Right forelimb (tissue), 1 donor: Measurements from ENCODE around the gene COX17.

Experiments
- DNase-seq: peaks from one replicate; pipeline ENCODE4 v3.0.0-alpha.2; 2018

The COX17 gene

DNA sequence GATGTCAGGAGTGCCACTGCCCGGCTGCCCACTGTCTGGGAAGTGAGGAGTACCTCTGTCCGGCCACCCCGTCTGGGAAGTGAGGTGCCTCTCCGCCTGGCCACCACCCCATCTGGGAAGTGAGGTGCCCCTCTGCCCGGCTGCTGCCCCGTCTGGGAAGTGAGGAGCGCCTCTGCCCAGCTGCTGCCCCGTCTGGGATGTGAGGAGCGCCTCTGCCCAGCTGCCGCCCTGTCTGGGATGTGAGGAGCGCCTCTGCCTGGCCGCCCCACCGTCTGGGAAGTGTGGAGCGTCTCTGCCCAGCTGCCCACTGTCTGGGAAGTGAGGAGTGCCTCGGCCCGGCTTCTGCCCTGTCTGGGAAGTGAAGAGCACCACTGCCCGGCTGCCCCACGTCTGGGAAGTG lies 3.3 kb downstream of the COX17 start:
- no peak for DNase-seq

- no peak for DNase-seq
These were observed 4.4 kb downstream of the COX17 start for GRCh38 chr3:119672776-119673175.

GRCh38 chr3:119669906-119670570 lies 7.2 kb downstream of the COX17 start:
- DNase-seq: no peak

- DNase-seq: no peak
These were observed 11.1 kb downstream of the COX17 start for GRCh38 chr3:119665954-119666559.

DNA sequence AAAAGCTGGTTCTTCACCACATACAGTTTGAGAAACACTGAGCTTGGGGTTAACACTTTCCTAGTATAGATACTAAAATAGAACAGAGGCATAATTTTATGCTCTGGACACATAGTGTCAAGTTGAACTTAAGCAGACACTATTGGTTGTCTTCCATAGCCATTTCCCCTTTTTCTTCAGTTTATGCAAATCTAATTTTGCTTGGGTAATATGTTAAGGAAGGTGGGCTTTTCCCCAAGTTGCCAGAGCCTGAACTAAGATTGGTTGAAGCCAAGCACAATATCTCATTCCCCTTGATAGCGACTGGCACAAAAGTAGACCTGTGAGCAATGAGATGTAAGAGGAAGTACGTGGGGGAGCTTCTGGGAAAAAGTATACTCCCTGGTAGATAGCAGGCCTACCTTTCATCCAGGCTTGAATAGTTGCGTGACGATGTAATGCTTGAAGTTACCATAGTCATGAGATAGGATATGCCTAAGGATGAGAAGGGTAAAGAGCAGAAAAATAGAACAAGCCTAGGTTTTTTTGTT lies 12.3 kb downstream of the COX17 start:
- DNase-seq: no peak

DNA sequence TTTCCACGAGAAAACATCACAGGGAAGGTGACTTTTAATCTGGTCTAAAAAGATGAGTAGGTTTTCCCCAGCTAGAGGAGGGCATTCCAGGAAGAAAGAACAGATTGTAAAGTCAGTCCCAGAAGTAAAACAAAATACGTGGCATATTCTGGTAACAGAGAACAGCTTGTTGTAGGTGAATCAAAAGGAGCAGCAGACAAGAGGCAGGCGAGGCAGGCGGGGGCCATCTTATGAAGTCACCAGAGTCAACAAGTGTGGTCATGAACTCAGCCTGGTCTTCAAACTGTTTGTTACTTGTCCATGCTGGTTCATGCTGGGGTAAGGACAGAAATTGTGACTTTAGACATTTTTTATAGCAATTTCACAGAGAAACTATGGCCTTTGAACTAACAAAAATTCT lies 12.8 kb downstream of the COX17 start:
- no peak for DNase-seq

DNA sequence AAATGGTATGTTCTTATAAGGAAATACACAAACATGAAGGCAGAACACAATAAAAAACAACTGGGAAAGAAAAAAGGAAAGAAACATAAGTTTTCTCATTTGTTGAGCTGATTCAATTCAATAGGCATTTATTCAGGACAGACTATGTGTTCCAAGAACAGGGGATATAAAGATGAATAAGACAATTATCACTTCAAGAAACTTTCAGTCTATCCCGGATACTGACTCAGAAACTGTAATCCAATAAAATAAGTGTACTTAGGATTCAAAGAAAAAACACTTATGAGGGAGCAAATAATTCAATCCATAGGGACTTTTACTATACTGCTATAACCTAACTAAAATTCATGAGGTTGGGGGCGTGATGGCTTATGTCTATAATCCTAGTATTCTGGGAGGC lies 13.3 kb downstream of the COX17 start:
- DNase-seq: no peak

DNA sequence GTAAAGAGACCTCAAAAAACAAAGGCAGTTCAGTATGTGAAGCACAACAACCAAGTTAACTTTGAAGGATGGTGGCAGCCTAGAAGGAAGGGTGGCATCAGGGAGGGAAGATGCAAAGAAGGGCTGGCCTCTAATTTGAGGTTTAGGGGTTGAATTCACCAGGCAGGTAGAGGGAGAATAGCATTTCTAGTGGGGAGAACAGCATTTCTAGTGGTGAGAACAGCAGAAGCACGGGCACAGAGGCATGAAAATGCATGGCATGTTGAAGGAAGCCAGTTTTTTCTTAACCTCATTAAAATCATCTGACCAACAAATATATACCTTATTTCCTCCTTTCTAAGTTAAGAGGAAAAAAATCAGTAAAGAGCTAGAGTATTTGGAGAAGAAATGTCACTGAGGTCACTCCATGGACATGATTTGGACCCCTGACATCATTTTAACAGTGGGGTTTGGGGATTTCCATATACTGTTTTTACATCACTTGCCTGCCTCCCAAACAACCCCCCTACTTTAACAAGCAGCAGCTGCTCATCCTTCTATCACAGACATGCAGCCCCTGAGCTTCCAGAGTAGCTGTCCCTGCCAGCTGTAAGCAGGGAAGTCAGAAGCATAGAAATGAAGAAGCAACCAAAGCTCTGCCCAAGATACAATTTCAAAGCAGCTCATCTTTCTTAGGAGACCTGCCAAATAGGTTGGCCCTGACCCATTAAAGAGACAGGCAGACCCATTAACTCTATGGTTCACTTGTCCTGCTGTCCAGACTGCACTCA lies 14.4 kb downstream of the COX17 start:
- DNase-seq: no peak

- no peak for DNase-seq
These were observed 16.4 kb downstream of the COX17 start, which contains the start of gene POPDC2 for GRCh38 chr3:119660474-119661440. Gene POPDC2 (minus strand): TSS chr3:119660589. CDS start chr3:119660423, 166 bp downstream.

GRCh38 chr3:119659606-119660291 lies 17.5 kb downstream of the COX17 start:
- no peak for DNase-seq

DNA sequence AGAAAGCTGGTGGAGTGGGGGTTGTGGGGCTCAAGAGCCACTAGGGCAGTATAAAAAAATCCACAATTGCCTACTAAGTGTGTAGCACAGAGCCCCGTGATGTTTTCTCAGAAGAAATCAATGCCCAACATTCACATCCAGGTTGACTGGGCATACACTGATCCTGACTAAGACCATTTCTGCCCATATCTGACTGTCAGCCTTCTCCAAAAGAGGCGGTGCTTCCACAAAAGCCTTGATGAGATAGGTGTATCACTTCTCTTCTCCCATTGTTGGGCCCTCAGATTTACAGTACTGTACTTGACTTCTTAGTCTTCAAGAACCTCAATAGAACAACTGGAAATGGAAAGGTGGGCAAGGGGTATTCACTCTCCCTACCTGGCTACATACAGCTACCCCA lies 18.2 kb downstream of the COX17 start:
- no peak for DNase-seq

- no peak for DNase-seq
These were observed 19.1 kb downstream of the COX17 start for GRCh38 chr3:119657887-119658702.

DNA sequence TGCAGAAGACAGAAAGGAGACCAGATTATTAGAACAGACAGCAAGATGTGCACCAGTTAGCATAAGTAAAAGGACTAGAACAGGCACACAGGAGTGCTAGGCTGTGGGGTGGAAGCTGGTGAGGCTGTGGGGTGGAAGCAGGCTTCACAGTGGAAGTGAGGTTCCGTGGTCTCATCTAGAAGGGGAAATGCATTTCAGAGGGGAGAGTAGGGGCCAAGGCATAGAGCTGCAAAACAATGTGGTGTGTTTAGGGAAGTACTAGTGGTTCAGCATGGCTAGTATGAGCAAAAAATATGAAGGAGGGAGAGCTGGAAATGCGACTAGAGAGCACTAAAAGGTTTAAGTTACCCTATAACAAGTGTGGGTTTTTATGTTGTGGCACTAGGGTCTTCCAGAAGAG lies 23.3 kb downstream of the COX17 start:
- no peak for DNase-seq

DNA sequence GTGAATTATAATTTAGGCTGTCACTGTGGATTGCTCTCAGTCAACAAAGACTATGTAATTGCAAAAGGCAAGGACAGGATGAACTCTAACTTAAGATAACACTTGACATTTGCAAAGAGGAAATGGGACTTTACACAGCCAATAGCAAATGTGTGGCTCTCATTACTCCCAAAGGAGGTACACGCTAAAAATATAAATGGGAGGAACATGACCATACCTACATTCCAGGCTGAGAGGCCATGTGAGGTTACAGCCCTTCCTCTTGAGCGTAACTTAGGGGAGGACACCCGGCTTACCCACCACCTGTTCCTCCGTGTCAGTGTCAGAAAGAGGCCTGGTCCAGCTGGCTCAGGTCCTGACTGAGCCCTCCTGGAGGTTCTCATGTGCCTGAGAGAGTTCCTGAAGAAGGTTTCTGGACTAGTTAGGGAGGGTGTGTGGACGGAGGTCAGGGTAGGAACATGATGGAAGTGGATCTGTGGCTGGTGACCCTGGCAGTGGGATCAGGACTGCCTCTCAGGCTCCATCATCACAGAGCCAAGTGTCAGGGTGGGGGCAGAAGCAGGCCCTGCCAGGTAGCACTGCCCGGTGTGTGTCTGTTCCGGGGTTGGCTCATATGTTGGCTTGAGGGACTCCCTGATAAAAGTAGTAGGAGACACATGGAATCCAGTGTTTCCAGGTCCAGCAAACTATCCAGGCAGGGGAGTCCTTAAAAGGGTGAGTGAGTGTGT lies 24.7 kb downstream of the COX17 start:
- no peak for DNase-seq

DNA sequence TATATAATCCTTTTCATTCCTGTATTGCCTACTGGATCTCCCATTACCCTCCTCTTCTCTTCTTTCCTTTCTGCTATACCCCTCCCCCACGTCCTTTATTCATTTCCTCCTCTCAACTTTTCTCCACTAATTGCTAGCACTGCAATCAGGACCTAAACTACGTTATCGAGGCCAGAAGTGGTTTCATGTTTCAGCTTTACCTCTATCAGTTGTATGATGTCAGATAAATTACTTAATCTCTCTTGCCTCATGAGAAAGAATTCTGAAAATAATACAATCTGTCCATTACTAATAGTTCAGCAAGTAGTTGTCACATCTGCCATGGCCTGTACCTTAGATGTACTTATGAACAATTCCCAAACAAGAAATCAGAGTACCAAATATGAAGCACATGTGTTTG lies 27.4 kb downstream of the COX17 start:
- no peak for DNase-seq

DNA sequence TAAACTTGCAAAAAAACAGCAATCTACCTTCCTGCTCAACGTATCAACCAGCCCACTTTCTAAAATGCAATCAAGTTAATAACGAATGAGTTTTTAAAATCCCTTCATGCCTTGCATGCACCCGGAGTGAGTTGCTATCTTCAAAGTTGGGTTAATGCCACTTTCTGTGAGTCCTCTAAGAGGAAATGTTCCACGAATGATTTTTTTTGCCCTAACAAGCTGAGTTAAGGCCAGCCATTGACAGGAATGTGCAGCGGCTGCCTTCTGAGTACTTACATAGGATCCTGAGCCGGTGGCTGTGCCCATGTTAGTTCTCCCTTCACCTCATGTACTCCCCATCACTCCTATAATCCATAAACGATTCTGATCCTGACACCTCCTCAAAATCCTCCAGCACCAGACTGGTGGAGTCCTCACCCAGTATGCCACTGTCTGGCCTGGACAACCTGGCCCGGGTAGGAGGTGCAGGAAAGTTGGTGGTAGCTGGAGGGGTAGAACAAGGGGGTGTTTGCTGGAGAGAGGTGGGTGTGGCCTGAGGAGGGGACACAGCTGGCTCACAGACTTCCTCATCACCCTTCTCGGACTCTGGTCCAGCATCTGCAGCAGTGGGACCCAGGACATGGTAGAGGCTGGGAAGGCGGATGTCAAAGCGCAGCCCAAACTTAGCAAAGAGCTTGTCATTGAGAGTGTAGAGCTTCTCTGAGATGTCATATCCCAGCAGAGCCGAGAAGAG lies 29.2 kb downstream of the COX17 start:
- no peak for DNase-seq

DNA sequence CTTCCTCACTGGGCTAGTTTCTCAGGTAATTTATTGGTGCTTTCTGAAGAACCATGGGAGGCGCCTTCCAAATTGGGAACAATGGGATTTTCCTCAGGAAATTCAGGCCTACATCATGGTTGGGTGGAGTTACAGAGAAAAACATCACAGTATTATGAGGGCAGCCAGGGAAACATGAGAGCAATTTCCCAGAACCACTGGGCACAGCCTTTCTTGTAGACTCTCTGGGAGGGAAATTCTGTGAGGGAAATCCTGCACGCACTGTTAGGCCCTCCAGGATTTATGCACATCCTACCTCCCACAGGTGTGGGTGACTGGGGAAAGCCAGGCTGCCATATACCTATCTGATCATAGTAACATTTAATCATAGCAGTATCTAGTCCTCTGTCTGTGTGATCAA lies 30.0 kb downstream of the COX17 start:
- DNase-seq: no peak

- DNase-seq: no peak
These were observed 31.4 kb downstream of the COX17 start for GRCh38 chr3:119645813-119646212.

GRCh38 chr3:119644481-119644880 lies 32.7 kb downstream of the COX17 start:
- no peak for DNase-seq

- DNase-seq: no peak
These were observed 33.7 kb downstream of the COX17 start for GRCh38 chr3:119643528-119643927.
